Mammary epithelial cell (primary cell): ENCODE results near the gene PLCXD3.

Source experiments
- EZH2 ChIP-seq: IDR thresholded peaks from 2 replicates; pipeline ENCODE4 v1.6.1; 2012; ENCODE audit warnings: low read length, inconsistent platforms, borderline replicate concordance
- TF ChIP-seq, protein P1 (sequence below), 2 donors: IDR thresholded peaks in 1 of 2; conservative IDR thresholded peaks in 1 of 2; 2 replicates each; pipeline ENCODE4 v1.5.1; 2011 to 2012; ENCODE audit warnings: inconsistent platforms in 2 of 2, low read length in 2 of 2, mild to moderate bottlenecking in 2 of 2, control low read depth in 1 of 2, low read depth in 1 of 2; ENCODE audit not compliant: insufficient read depth in 1 of 2; ENCODE audit errors: extremely low read depth in 1 of 2

DNA sequence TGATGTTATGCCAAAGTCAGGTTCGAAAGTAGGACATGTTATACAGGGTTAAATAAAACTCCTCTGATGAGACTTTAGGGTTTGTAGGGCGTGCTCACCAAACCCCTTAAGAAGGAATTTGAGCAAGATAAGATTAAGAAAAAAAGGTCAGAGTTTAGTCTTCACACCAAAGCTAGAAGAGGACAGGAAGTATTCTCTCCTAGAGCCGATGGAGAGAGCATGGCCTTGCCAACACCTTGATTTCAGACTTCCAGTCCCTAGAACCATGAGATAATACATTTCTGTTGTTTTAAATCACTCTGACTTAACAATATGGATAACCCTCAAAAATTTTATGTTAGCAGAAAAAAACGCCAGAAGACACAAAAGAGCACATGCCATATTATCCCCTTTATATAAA, 16.3 kb upstream of the PLCXD3 start:
- TF ChIP-seq, protein P1, sequence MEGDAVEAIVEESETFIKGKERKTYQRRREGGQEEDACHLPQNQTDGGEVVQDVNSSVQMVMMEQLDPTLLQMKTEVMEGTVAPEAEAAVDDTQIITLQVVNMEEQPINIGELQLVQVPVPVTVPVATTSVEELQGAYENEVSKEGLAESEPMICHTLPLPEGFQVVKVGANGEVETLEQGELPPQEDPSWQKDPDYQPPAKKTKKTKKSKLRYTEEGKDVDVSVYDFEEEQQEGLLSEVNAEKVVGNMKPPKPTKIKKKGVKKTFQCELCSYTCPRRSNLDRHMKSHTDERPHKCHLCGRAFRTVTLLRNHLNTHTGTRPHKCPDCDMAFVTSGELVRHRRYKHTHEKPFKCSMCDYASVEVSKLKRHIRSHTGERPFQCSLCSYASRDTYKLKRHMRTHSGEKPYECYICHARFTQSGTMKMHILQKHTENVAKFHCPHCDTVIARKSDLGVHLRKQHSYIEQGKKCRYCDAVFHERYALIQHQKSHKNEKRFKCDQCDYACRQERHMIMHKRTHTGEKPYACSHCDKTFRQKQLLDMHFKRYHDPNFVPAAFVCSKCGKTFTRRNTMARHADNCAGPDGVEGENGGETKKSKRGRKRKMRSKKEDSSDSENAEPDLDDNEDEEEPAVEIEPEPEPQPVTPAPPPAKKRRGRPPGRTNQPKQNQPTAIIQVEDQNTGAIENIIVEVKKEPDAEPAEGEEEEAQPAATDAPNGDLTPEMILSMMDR (conservative IDR thresholded peaks at IDR 0.05 in 1 of 2, IDR thresholded peaks at IDR 0.05 in 1 of 2; ENCODE audit: extremely low read depth in 1 of 2, insufficient read depth in 1 of 2, low read depth in 1 of 2, low read length in 2 of 2) = no peak
- TF ChIP-seq EZH2 = no peak
